PFSK-1 (cell line): ENCODE data around the gene HACD1.

Source experiments
- TAF1 ChIP-seq: IDR thresholded peaks from 2 replicates; pipeline ENCODE4 v1.6.1; 2012; ENCODE audit warnings: low read length, control low read depth, borderline replicate concordance; ENCODE audit not compliant: insufficient read depth
- TF ChIP-seq, protein P1 (sequence below), 2 experiments: IDR thresholded peaks; 2 replicates each; pipeline versions ENCODE4 v1.6.1 to v1.8.0; 2011 to 2012; ENCODE audit warnings: low read depth in 2 of 2, low read length in 2 of 2, control low read depth in 1 of 2, inconsistent platforms in 1 of 2, mild to moderate bottlenecking in 1 of 2, moderate library complexity in 1 of 2; ENCODE audit not compliant: insufficient read depth in 1 of 2

DNA sequence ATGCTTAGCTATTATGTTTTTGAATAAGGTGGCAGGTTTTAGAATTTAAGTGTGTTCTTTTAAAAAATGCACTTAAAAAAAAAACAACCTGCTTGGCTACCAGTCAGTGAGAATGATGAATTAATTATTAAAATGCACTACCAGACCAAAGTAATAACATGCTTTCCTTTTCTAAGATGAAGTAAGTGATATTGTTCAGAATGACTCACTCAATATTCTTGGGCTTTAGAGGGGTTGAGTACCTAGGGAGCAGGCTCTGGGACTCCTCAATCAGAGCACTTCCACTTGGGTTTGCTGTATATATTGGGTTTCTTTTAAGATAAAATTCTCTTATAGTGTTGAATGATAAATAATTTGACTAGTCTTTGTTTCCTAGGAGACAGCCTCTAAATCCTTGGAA is 35.4 kb upstream of the HACD1 start:
- TF ChIP-seq TAF1 = no peak
- TF ChIP-seq, protein P1, sequence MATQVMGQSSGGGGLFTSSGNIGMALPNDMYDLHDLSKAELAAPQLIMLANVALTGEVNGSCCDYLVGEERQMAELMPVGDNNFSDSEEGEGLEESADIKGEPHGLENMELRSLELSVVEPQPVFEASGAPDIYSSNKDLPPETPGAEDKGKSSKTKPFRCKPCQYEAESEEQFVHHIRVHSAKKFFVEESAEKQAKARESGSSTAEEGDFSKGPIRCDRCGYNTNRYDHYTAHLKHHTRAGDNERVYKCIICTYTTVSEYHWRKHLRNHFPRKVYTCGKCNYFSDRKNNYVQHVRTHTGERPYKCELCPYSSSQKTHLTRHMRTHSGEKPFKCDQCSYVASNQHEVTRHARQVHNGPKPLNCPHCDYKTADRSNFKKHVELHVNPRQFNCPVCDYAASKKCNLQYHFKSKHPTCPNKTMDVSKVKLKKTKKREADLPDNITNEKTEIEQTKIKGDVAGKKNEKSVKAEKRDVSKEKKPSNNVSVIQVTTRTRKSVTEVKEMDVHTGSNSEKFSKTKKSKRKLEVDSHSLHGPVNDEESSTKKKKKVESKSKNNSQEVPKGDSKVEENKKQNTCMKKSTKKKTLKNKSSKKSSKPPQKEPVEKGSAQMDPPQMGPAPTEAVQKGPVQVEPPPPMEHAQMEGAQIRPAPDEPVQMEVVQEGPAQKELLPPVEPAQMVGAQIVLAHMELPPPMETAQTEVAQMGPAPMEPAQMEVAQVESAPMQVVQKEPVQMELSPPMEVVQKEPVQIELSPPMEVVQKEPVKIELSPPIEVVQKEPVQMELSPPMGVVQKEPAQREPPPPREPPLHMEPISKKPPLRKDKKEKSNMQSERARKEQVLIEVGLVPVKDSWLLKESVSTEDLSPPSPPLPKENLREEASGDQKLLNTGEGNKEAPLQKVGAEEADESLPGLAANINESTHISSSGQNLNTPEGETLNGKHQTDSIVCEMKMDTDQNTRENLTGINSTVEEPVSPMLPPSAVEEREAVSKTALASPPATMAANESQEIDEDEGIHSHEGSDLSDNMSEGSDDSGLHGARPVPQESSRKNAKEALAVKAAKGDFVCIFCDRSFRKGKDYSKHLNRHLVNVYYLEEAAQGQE (IDR thresholded peaks at IDR 0.05; ENCODE audit: insufficient read depth in 1 of 2, low read depth in 2 of 2, low read length in 2 of 2) = no peak
